HG02840 (cell line): ENCODE data around the gene ANAPC7.
"Not testable (repeated sequence)": the region's sequence is repeated elsewhere in the genome, so short reads cannot be mapped to it uniquely, and the experiment has no call there.

Experiments used
- ATAC-seq: cut with Tn5 transposase; IDR thresholded peaks from one replicate; pipeline ENCODE4 v1.9.1; 2021; ENCODE audit warnings: mild to moderate bottlenecking, moderate library complexity, moderate number of reproducible peaks; ENCODE audit not compliant: unreplicated experiment, low FRiP score

ANAPC7 gene

GRCh38 chr12:110349514-110350151 lies 53.9 kb downstream of the ANAPC7 start:
- no peak for ATAC-seq

- no peak for ATAC-seq
Observed at GRCh38 chr12:110349096-110349495, 54.4 kb downstream of the ANAPC7 start.

- no peak for ATAC-seq
Observed at GRCh38 chr12:110348431-110349059, 55.0 kb downstream of the ANAPC7 start.

GRCh38 chr12:110347767-110348166 lies 55.7 kb downstream of the ANAPC7 start:
- no peak for ATAC-seq

GRCh38 chr12:110345963-110346362 lies 57.5 kb downstream of the ANAPC7 start:
- ATAC-seq = no peak

GRCh38 chr12:110345176-110345661 lies 58.3 kb downstream of the ANAPC7 start:
- no peak for ATAC-seq

GRCh38 chr12:110344657-110345056 lies 58.9 kb downstream of the ANAPC7 start:
- ATAC-seq = no peak

- ATAC-seq = no peak
Observed at GRCh38 chr12:110343736-110344555, 59.6 kb downstream of the ANAPC7 start.

- no peak for ATAC-seq
Observed at GRCh38 chr12:110343114-110343513, 60.4 kb downstream of the ANAPC7 start.

- no peak for ATAC-seq
Observed at GRCh38 chr12:110342157-110342556, 61.4 kb downstream of the ANAPC7 start.

GRCh38 chr12:110340706-110341105 lies 62.8 kb downstream of the ANAPC7 start:
- ATAC-seq = no peak

GRCh38 chr12:110340261-110340660 lies 63.2 kb downstream of the ANAPC7 start:
- not testable (repeated sequence) for ATAC-seq

- no peak for ATAC-seq
Observed at GRCh38 chr12:110339184-110339952, 64.1 kb downstream of the ANAPC7 start.

- ATAC-seq = no peak
Observed at GRCh38 chr12:110338754-110339153, 64.8 kb downstream of the ANAPC7 start.

- ATAC-seq = no peak
Observed at GRCh38 chr12:110337912-110338710, 65.4 kb downstream of the ANAPC7 start.

- ATAC-seq = no peak
Observed at GRCh38 chr12:110335481-110336045, 67.9 kb downstream of the ANAPC7 start.

GRCh38 chr12:110333201-110333600 lies 70.3 kb downstream of the ANAPC7 start:
- no peak for ATAC-seq

GRCh38 chr12:110330544-110330943 lies 73.0 kb downstream of the ANAPC7 start:
- no peak for ATAC-seq

- ATAC-seq = no peak
Observed at GRCh38 chr12:110330124-110330523, 73.4 kb downstream of the ANAPC7 start.
